ENCODE data around the gene MFF. TPM values are rescaled to one million over a fixed set of nuclear protein-coding genes. Genes with fewer than 3 reads are reported as not detected.

Gene MFF
- total RNA-seq, 2 experiments from 2014 or later: 66.5 to 73.9 TPM

GRCh38 chr2:227365833-227366232 lies 40.8 kb downstream of the MFF start:
- Mint-ChIP-seq H3K27me3 (no peaks in the 10 kb centered on the region), H3K4me3 (no peak overlapping the region), H3K36me3 (ENCODE audit: low read depth) (no peaks in the 10 kb centered on the region), H3K27ac (no peak overlapping the region), H3K9me3 (no peaks in the 10 kb centered on the region), H3K4me1 (ENCODE audit: low read depth) (peaks cover 6% of the 10 kb centered on the region)
- ATAC-seq (no peak), DNase-seq (no peak)
- POLR2A ChIA-PET: no interaction called here
- no peak for TF ChIP-seq CTCF (IDR thresholded peaks at IDR 0.05)
- intact Hi-C loops (cut with micrococcal nuclease): no loop called here
- CTCF ChIA-PET: no interaction called here

- no peak for DNase-seq
- CTCF ChIA-PET: interaction anchor here (0.6 kb wide), 1 partner anchor 399 kb away, joined by 3 read pairs; no protein-coding TSS in a partner anchor
- no peak overlapping the region for H3K27ac Mint-ChIP-seq
- intact Hi-C loops (cut with micrococcal nuclease): no loop called here
- ATAC-seq: no peak
- TF ChIP-seq CTCF (IDR thresholded peaks at IDR 0.05): no peak
- H3K9me3 Mint-ChIP-seq: no peaks in the 10 kb centered on the region
- H3K27me3 Mint-ChIP-seq: no peaks in the 10 kb centered on the region
- no peaks in the 10 kb centered on the region for H3K36me3 Mint-ChIP-seq (ENCODE audit: low read depth)
- peaks cover 8% of the 10 kb centered on the region for H3K4me1 Mint-ChIP-seq (ENCODE audit: low read depth)
- POLR2A ChIA-PET: interaction anchor here (1.0 kb wide), 1 partner anchor 313 kb away, joined by 3 read pairs; no protein-coding TSS in a partner anchor
- H3K4me3 Mint-ChIP-seq: no peak overlapping the region
These were observed 41.8 kb downstream of the MFF start for GRCh38 chr2:227366769-227367426.

GRCh38 chr2:227367427-227367795 lies 42.4 kb downstream of the MFF start:
- ATAC-seq (no peak), DNase-seq (no peak)
- intact Hi-C loops (cut with micrococcal nuclease): no loop called here
- peaks cover 8% of the 10 kb centered on the region for H3K4me1 Mint-ChIP-seq (ENCODE audit: low read depth)
- no peaks in the 10 kb centered on the region for H3K36me3 Mint-ChIP-seq (ENCODE audit: low read depth)
- no peak for TF ChIP-seq CTCF (IDR thresholded peaks at IDR 0.05)
- POLR2A ChIA-PET: interaction anchor here (1.0 kb wide), 1 partner anchor 314 kb away, joined by 3 read pairs; no protein-coding TSS in a partner anchor
- H3K27me3 Mint-ChIP-seq: no peaks in the 10 kb centered on the region
- H3K27ac Mint-ChIP-seq: no peak overlapping the region
- CTCF ChIA-PET: interaction anchor here (0.6 kb wide), 1 partner anchor 399 kb away, joined by 3 read pairs; no protein-coding TSS in a partner anchor
- H3K9me3 Mint-ChIP-seq: no peaks in the 10 kb centered on the region
- no peak overlapping the region for H3K4me3 Mint-ChIP-seq

- ATAC-seq (no peak), DNase-seq (no peak)
- H3K4me1 Mint-ChIP-seq (ENCODE audit: low read depth): peaks cover 8% of the 10 kb centered on the region
- H3K36me3 Mint-ChIP-seq (ENCODE audit: low read depth): no peaks in the 10 kb centered on the region
- intact Hi-C loops (cut with micrococcal nuclease): no loop called here
- H3K9me3 Mint-ChIP-seq: no peaks in the 10 kb centered on the region
- ChIA-PET CTCF (no interaction called here), POLR2A (no interaction called here)
- H3K4me3 Mint-ChIP-seq: no peak overlapping the region
- H3K27ac Mint-ChIP-seq: no peak overlapping the region
- H3K27me3 Mint-ChIP-seq: no peaks in the 10 kb centered on the region
- no peak for TF ChIP-seq CTCF (IDR thresholded peaks at IDR 0.05)
These were observed 43.5 kb downstream of the MFF start for GRCh38 chr2:227368574-227368973.

GRCh38 chr2:227370092-227370491 lies 45.0 kb downstream of the MFF start:
- ChIA-PET POLR2A (no interaction called here), CTCF (no interaction called here)
- no peaks in the 10 kb centered on the region for H3K36me3 Mint-ChIP-seq (ENCODE audit: low read depth)
- H3K9me3 Mint-ChIP-seq: no peaks in the 10 kb centered on the region
- no peak for DNase-seq
- peaks cover 12% of the 10 kb centered on the region for H3K4me1 Mint-ChIP-seq (ENCODE audit: low read depth)
- ATAC-seq: no peak
- intact Hi-C loops (cut with micrococcal nuclease): no loop called here
- H3K4me3 Mint-ChIP-seq: no peak overlapping the region
- no peak overlapping the region for H3K27ac Mint-ChIP-seq
- no peaks in the 10 kb centered on the region for H3K27me3 Mint-ChIP-seq
- no peak for TF ChIP-seq CTCF (IDR thresholded peaks at IDR 0.05)
